Measurements from ENCODE around the gene PCNX3.
A peak's percentile ranks its signal among the peaks of the same experiment; 100 is the strongest.

Gene PCNX3

DNA sequence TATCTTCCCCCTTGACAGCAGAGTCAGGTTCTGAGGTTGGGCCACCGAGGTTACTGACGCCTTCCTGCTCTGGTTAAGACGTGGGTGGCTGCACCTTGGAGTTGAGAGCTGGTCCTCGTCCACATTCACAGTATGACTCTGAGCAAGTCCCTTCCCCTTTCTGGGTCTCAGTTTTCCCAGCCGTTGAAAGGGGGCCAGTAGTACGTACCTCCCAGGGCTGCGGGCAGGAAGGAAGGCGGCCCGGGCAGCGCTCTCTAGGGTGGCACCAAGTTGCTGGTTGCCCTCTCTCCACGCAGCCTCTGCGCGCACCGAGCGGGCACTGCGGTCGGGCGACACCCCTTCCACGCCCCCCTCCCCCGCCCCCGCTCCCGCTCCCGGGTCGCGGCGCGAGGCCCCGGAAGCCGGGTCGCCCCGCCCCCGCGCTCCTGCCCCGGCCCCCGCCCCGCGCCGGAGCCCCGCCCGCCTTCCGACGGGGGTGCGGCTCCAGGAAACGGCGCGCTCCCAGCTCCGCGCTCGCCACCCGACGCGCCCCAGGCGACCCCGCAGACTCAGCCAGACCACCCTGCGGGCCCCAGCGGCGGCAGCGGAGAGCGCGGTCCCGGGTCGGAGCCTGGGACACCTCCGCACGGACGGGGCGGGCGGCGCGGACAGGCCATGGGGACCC is 39.9 kb upstream of the PCNX3 start, which contains the start of gene EHBP1L1:
Gene EHBP1L1, plus strand, starts transcription at position 486 of the 664 bp plus-strand sequence. CDS start 250 bp downstream, outside the sequence.
- no peak for TF ChIP-seq JUND (IDR thresholded peaks at IDR 0.05; ENCODE audit: low read depth)
- in situ Hi-C loops (cut with HindIII; ENCODE audit: low pct_unique_long_range_greater_than_20kb, low sequenced_read_pairs): no loop called here

DNA sequence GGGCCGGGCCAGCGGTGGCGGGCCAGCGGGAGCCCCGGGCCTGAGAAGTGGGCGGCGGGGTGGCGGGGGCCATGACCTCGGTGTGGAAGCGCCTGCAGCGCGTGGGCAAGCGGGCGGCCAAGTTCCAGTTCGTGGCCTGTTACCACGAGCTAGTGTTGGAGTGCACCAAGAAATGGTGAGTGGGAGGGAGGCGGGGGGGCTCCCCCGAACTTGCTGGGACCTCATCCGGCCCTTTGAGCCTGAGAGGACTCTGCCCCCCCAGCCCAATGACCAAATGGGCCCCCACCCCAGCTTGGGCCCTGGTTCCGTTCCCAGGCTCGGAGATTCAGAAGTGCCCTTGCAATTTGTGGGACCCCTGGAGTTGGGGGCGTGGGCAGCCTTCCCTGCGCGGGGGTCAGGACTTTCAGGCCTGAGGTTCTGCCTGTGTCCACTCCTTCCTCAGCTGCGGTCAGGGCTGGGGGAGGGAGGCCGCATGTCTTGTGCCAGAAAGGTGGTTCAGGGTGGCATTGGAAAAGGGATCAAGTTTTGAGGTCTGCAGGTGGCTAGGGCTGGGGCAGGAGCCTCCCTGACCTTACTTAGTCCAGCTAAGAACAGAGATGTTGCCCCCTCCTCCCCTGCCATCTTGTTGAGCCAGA is 39.2 kb upstream of the PCNX3 start:
- no peak for TF ChIP-seq JUND (IDR thresholded peaks at IDR 0.05; ENCODE audit: low read depth)
- no peak for DNase-seq (ENCODE audit: low read depth in 1 of 2, low spot score in 1 of 2)
- in situ Hi-C loops (cut with HindIII; ENCODE audit: low pct_unique_long_range_greater_than_20kb, low sequenced_read_pairs): no loop called here

More for the DNA sequence above, 39.9 kb upstream of the PCNX3 start, which contains the start of gene EHBP1L1:
- peak; percentile 88 to 97 for DNase-seq (ENCODE audit: low read depth in 1 of 2, low spot score in 1 of 2)

DNA sequence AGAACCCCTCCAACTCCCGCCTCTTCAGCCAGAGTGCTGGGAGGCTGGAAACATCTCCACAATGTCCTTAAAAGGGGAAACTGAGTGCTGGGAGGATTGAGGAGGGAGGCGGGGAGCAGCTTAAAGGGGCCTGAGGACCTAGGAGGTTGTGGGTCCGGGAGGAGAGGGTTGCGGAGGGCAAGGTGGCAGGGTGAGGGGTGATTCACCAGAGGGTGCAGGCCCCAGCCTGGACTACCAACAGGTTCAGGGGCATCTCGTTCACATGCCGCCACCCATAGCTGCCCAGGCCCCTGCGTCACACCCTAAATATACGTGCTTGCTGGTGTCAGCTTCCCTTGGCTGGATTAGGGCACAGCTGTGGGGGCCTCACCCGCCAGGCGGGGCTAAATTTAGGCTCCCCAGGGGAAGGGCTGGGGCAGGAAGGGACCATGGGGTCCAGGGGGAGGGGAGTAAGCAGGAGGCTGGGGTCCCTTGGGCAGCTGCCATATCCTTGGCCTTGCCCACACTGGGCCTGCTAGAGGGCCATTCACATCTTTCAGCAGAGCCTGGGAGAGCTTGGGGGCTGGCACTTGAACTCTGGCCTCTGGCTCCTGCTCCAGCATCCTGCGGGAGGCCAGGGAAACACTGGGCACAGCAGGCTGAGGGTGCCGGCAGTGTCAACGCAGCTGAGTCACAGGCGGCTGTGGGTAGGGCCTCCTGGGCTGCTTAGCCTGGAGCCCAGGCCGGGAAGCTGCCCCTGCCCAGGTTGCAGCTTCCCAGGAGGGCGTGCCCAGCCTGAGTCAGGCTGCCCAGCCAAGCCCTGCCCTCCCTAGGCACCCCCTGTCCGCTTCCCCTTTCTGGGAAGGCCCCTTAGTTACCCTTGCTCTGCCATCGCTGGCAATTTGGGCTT is 38.5 kb upstream of the PCNX3 start:
- TF ChIP-seq JUND (IDR thresholded peaks at IDR 0.05; ENCODE audit: low read depth): no peak
- no peak for DNase-seq (ENCODE audit: low read depth in 1 of 2, low spot score in 1 of 2)
- in situ Hi-C loops (cut with HindIII; ENCODE audit: low pct_unique_long_range_greater_than_20kb, low sequenced_read_pairs): no loop called here

DNA sequence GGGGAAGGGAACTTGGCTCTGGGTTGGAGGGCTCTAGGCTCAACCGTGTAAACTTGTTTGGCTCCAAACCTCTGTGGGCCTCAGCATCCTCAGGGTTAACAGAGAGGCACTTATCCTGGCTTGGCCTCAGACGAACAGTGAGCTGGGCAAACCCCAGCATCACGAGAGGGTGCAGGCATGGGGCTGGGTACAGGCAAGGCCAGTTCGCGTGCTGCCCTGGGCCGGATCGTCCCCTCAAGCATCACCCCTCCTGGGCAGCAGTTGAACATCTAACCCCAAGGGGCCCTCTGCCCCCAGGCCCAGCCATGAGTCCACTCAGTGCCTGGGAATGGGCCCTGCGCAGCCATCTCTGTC is 37.8 kb upstream of the PCNX3 start:
- in situ Hi-C loops (cut with HindIII; ENCODE audit: low pct_unique_long_range_greater_than_20kb, low sequenced_read_pairs): no loop called here
- no peak for DNase-seq (ENCODE audit: low read depth in 1 of 2, low spot score in 1 of 2)
- TF ChIP-seq JUND (IDR thresholded peaks at IDR 0.05; ENCODE audit: low read depth): no peak

DNA sequence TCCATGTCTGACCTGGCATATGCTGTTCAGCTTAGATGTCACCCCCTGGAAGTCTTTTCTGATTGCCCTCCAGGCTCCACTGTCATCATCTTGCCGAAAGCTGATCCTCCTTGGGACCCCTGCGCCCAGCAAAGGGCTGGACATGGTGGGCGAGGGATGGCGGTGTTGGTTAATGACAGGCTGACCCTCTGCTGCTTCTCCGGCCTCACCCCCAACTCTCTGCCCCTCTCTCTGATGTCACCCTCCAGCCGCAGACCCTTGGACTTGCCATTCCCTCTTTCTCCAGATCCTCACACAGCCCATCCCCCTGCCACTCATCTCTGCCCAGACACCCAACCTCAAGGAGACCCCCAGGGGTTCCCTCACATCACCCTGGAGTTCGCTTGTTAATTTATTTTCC is 37.4 kb upstream of the PCNX3 start:
- TF ChIP-seq JUND (IDR thresholded peaks at IDR 0.05; ENCODE audit: low read depth): no peak
- in situ Hi-C loops (cut with HindIII; ENCODE audit: low pct_unique_long_range_greater_than_20kb, low sequenced_read_pairs): no loop called here
- no peak for DNase-seq (ENCODE audit: low read depth in 1 of 2, low spot score in 1 of 2)

DNA sequence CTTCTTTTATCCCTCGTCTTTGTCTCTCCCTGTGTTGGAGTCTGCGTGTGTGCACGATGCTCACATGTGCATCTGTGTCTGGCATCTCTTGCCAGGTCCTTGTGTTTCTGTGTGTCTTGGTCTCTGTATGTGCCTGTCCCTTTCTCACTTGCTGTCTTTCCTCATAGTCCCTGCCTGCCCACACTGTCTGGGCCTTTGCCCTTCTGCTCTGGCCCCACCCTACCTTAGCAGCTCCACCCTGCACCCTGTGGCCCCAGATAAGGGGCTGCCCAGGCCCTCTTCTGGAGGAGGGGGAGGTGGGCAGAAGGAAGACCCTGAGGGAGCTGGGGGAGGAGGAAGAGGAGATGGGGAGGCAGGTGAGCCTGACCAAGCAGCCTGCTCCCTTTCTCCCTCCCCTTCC is 36.9 kb upstream of the PCNX3 start:
- in situ Hi-C loops (cut with HindIII; ENCODE audit: low pct_unique_long_range_greater_than_20kb, low sequenced_read_pairs): no loop called here
- DNase-seq (ENCODE audit: low read depth in 1 of 2, low spot score in 1 of 2): no peak
- no peak for TF ChIP-seq JUND (IDR thresholded peaks at IDR 0.05; ENCODE audit: low read depth)

DNA sequence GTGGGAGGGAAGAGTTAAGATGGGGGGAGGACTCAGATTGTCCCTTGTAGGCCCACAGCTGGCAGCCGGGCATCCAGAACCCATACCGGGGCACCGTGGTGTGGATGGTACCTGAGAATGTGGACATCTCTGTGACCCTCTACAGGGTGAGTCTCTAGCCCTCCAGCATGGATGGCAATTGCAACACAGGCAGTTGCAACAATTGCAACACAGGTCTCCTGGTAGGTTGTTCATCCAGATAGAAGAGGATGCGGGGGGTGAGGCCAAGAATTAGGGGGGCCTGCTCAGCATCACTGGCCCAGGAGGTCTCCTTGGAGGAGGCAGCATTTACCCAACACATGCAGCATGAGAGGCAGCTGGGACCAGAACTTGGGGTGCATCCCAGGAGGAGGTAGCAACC is 36.3 kb upstream of the PCNX3 start:
- in situ Hi-C loops (cut with HindIII; ENCODE audit: low pct_unique_long_range_greater_than_20kb, low sequenced_read_pairs): no loop called here
- DNase-seq (ENCODE audit: low read depth in 1 of 2, low spot score in 1 of 2): no peak
- TF ChIP-seq JUND (IDR thresholded peaks at IDR 0.05; ENCODE audit: low read depth): no peak

DNA sequence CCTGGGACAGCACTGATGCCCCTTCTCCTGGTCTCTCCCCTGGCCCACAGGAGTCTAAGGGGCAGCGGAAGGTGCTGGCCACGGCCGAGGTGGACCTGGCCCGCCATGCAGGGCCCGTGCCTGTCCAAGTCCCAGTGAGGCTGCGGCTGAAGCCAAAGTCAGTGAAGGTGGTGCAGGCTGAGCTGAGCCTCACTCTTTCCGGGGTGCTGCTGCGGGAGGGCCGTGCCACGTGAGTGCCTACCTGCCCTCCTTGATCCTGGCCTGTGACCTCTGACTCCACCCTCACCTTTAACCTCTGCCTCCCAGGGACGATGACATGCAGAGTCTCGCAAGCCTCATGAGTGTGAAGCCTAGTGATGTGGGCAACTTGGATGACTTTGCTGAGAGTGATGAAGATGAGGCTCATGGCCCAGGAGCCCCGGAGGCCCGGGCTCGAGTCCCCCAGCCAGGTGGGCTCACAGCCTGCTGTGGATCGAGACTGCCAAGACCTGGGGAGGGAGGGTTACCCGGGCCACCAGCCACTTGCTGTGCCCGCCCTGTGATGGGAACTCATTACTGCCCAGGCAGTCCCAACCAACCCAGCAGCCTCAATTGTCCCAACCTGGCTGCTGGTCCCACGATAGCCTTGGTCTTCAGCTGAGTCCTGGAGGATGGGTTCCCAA is 35.4 kb upstream of the PCNX3 start:
- TF ChIP-seq JUND (IDR thresholded peaks at IDR 0.05; ENCODE audit: low read depth): no peak
- in situ Hi-C loops (cut with HindIII; ENCODE audit: low pct_unique_long_range_greater_than_20kb, low sequenced_read_pairs): no loop called here
- no peak for DNase-seq (ENCODE audit: low read depth in 1 of 2, low spot score in 1 of 2)

DNA sequence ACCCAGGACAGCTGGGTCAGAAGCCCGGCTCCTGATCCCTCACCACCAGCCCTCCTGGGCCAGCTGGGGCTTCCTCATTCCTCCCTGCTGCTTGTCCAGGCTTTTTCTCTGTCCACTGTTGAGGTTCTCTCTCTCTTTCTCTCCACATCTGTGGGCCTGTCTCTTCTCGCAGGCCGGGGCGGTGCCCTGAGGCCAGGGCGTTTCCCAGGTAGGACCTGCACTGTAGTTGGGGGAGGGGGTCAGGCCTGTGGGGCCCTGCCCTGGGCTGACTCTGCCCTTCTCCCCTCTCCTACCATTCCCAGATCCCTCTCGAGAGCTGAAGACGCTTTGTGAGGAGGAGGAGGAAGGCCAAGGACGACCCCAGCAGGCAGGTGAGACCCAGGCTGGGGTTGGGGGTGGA is 34.8 kb upstream of the PCNX3 start:
- DNase-seq (ENCODE audit: low read depth in 1 of 2, low spot score in 1 of 2): no peak
- in situ Hi-C loops (cut with HindIII; ENCODE audit: low pct_unique_long_range_greater_than_20kb, low sequenced_read_pairs): no loop called here

DNA sequence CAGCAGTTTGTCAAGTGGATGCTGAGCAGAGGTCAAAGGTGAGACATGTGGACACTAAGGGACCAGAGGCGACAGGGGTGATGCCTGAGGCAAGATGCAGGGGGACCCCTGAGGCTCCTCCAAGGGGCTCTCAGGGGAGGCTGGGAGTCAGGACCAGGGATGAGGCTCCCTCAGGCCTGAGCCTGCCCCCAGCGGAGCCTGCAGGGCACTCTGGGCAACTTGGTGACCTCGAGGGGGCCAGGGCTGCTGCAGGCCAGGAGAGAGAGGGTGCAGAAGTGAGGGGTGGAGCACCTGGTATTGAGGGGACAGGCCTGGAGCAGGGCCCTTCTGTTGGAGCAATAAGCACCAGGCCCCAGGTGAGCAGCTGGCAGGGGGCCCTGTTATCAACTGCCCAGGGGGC is 33.6 kb upstream of the PCNX3 start:
- DNase-seq (ENCODE audit: low read depth in 1 of 2, low spot score in 1 of 2): no peak
- in situ Hi-C loops (cut with HindIII; ENCODE audit: low pct_unique_long_range_greater_than_20kb, low sequenced_read_pairs): no loop called here

More for the DNA sequence above, 34.8 kb upstream of the PCNX3 start:
- no peak for TF ChIP-seq JUND (IDR thresholded peaks at IDR 0.05; ENCODE audit: low read depth)

DNA sequence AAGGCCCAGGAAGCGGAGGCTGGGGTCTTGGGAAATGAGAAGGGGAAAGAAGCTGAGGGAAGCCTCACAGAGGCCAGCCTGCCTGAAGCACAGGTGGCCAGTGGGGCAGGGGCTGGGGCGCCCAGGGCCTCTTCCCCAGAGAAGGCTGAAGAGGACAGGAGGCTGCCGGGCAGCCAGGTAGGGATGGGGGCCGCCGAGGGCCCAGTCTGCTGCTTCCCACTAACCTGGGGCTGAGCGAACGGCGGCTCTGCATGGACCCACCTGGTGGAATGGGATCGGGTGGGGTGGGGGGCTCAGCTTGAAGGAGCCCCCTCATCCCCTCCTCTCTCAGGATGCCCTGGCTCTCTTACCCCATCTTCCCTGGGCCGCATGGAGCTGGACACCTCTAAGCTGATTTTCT is 32.0 kb upstream of the PCNX3 start:
- in situ Hi-C loops (cut with HindIII; ENCODE audit: low pct_unique_long_range_greater_than_20kb, low sequenced_read_pairs): no loop called here
- no peak for DNase-seq (ENCODE audit: low read depth in 1 of 2, low spot score in 1 of 2)
- TF ChIP-seq JUND (IDR thresholded peaks at IDR 0.05; ENCODE audit: low read depth): no peak

More for the DNA sequence above, 33.6 kb upstream of the PCNX3 start:
- TF ChIP-seq JUND (IDR thresholded peaks at IDR 0.05; ENCODE audit: low read depth): no peak

DNA sequence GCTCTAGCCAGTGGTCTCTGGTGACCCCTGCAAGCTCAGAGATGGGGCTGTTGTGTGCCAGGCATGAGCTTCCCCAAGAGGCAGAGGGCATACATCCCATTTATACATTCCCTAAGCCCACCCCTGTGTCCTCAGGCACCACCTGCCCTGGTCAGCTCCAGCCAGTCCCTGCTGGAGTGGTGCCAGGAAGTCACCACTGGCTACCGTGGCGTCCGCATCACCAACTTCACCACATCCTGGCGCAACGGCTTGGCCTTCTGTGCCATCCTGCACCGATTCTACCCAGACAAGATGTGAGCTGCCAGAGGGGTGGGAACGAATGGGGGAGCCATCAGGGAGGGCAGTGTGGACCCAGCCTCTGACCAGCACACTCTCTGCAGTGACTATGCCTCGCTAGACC is 31.5 kb upstream of the PCNX3 start:
- in situ Hi-C loops (cut with HindIII; ENCODE audit: low pct_unique_long_range_greater_than_20kb, low sequenced_read_pairs): no loop called here
- DNase-seq (ENCODE audit: low read depth in 1 of 2, low spot score in 1 of 2): no peak
- no peak for TF ChIP-seq JUND (IDR thresholded peaks at IDR 0.05; ENCODE audit: low read depth)
